K562 (cell line): ENCODE results near the gene NT5C3B. TPM values are rescaled to one million over a fixed set of nuclear protein-coding genes. Genes with fewer than 3 reads are reported as not detected.
A peak's percentile ranks its signal among the peaks of the same experiment; 100 is the strongest.

ENCODE experiments used
- ATAC-seq: fragments of 200-7000 bp; cut with Tn5 transposase; 3 replicates; pipeline ENCODE4 v1.9.1; 2020; ENCODE audit warnings: moderate library complexity
- BruUV-seq: library from RNA; stranded (reverse); fragments of 400-500 nt; replicated peaks from 2 replicates; lab custom pipeline; 2021; lab: Mats Ljungman, UMichigan
- CTCF ChIA-PET: fragments of 300-600 bp; formaldehyde crosslinking; extraction: SDS; loops from one replicate; lab custom pipeline; 2021; ENCODE audit warnings: low intra/inter-chr PET ratio; lab: Yijun Ruan, JAX
- POLR2A ChIA-PET: fragments of 300-600, 350-650 bp; sonication (Branson Sonifier 250); formaldehyde crosslinking; extraction: SDS; loops from one replicate; lab custom pipeline; 2021; ENCODE audit warnings: antibody characterized with exemption, inconsistent platforms; lab: Yijun Ruan, JAX
- DNase-seq, 4 experiments: peaks; one replicate each; pipeline versions ENCODE4 v3.0.0 to v3.0.0-alpha.2; 2011 to 2018; ENCODE audit warnings: low spot score in 3 of 4, mixed read lengths in 3 of 4; ENCODE audit errors: extremely low read depth in 1 of 4
- FAIRE-seq: peaks from 2 replicates; lab custom pipeline; 2011; peaks lifted over from hg19 to GRCh38; lab: Jason Lieb, UNC
- H2AFZ ChIP-seq: 2 replicates; pipeline ENCODE4 v1.6.0; 2011; ENCODE audit warnings: low read depth, low read length, control low read depth, inconsistent platforms
- H3K27ac ChIP-seq: fragments of 200-600 bp; 3 replicates; pipeline ENCODE4 v1.8.0; 2011; ENCODE audit warnings: low read depth, mild to moderate bottlenecking, control low read depth, inconsistent platforms, low read length, moderate library complexity, mixed read lengths; ENCODE audit errors: extremely low read depth
- H3K27me3 ChIP-seq, 2 experiments: fragments of 300-600 bp in 1 of 2; 2 replicates in 1 of 2; 3 replicates in 1 of 2; pipeline versions ENCODE4 v1.6.0 to v1.8.0; 2011; ENCODE audit warnings: inconsistent platforms in 2 of 2, low read length in 2 of 2, mild to moderate bottlenecking in 1 of 2, mixed read lengths in 1 of 2, moderate library complexity in 1 of 2; ENCODE audit not compliant: control insufficient read depth in 2 of 2, insufficient read depth in 2 of 2
- H3K36me3 ChIP-seq: fragments of 300-600 bp; 3 replicates; pipeline ENCODE4 v1.8.0; 2011; ENCODE audit warnings: mild to moderate bottlenecking, low read length, inconsistent platforms; ENCODE audit not compliant: control insufficient read depth, insufficient read depth
- H3K4me1 ChIP-seq, 2 experiments: fragments of 200-600 bp in 1 of 2; replicated peaks in 1 of 2; 2 replicates in 1 of 2; 3 replicates in 1 of 2; pipeline versions ENCODE4 v1.5.1 to v1.8.0; 2011; ENCODE audit warnings: inconsistent platforms in 2 of 2, low read length in 2 of 2, mild to moderate bottlenecking in 1 of 2, mixed read lengths in 1 of 2, moderate library complexity in 1 of 2; ENCODE audit not compliant: control insufficient read depth in 2 of 2, insufficient read depth in 2 of 2
- H3K4me2 ChIP-seq: 2 replicates; pipeline ENCODE4 v1.6.1; 2011; ENCODE audit warnings: low read length, control low read depth, inconsistent platforms, mixed read lengths; ENCODE audit not compliant: insufficient read depth
- H3K4me3 ChIP-seq: fragments of 200-600 bp; sonication (generic), shearing (Covaris generic); 2 replicates; pipeline ENCODE4 v1.5.1; 2016; ENCODE audit warnings: control low read depth, inconsistent platforms
- H3K79me2 ChIP-seq: fragments of 200-600 bp; 3 replicates; pipeline ENCODE4 v1.8.0; 2011; ENCODE audit warnings: low read length, inconsistent platforms; ENCODE audit not compliant: control insufficient read depth, insufficient read depth
- H3K9ac ChIP-seq, 2 experiments: 2 replicates each; pipeline versions ENCODE4 v1.6.0 to v1.6.1; 2011; ENCODE audit warnings: low read depth in 2 of 2, low read length in 2 of 2, control low read depth in 1 of 2, inconsistent platforms in 1 of 2, mild to moderate bottlenecking in 1 of 2, mixed read lengths in 1 of 2; ENCODE audit not compliant: insufficient read depth in 1 of 2
- H3K9me1 ChIP-seq: one replicate; pipeline ENCODE4 v1.6.0; 2011; ENCODE audit warnings: inconsistent platforms, mild to moderate bottlenecking, low read length, moderate library complexity; ENCODE audit not compliant: control insufficient read depth, insufficient read depth
- H3K9me3 ChIP-seq: replicated peaks from 2 replicates; pipeline ENCODE4 v1.5.1; 2011; ENCODE audit warnings: low read depth, low read length, inconsistent platforms; ENCODE audit not compliant: control insufficient read depth, insufficient read depth
- H4K20me1 ChIP-seq: replicated peaks from 2 replicates; pipeline ENCODE4 v1.6.1; 2011; ENCODE audit warnings: low read length, inconsistent platforms, mixed read lengths; ENCODE audit not compliant: control insufficient read depth, insufficient read depth
- ATF7 ChIP-seq: fragments of 450-650 bp; IDR thresholded peaks from 2 replicates; pipeline ENCODE4 v1.7.1; 2014; ENCODE audit warnings: mild to moderate bottlenecking, moderate library complexity
- JUND ChIP-seq, 2 experiments: IDR thresholded peaks; 2 replicates in 1 of 2; 3 replicates in 1 of 2; pipeline ENCODE4 v1.6.1; 2011; ENCODE audit warnings: borderline replicate concordance in 2 of 2, low read depth in 2 of 2, low read length in 2 of 2, improper control_type of control experiment in 1 of 2, missing biosample characterization in 1 of 2, missing genetic modification characterization in 1 of 2, missing genetic modification reagents in 1 of 2
- MYC ChIP-seq, 2 experiments: fragments of 250-450 bp in 1 of 2; sonication (Bioruptor Pico) in 1 of 2; IDR thresholded peaks; 2 replicates each; pipeline versions ENCODE4 v1.5.1 to v1.6.1; 2012 to 2021; ENCODE audit warnings: low read depth in 2 of 2, borderline replicate concordance in 1 of 2, improper control_type of control experiment in 1 of 2, low read length in 1 of 2, mild to moderate bottlenecking in 1 of 2, moderate library complexity in 1 of 2
- XRCC4 ChIP-seq: IDR thresholded peaks from one replicate; pipeline ENCODE4 v1.6.1; 2011; ENCODE audit not compliant: insufficient read depth, insufficient read length; ENCODE audit errors: extremely low read depth
- ZNF695 ChIP-seq: fragments of 450-650 bp; formaldehyde crosslinking; IDR thresholded peaks from 2 replicates; pipeline ENCODE4 v1.4.0; 2020; ENCODE audit warnings: mild to moderate bottlenecking, moderate library complexity
- WGBS: fragments of 100-300 bp; shearing (Covaris generic); methylation state at CpG from one replicate; pipeline ENCODE4 v1.1.6; 2016; ENCODE audit warnings: low coverage, mixed read lengths; ENCODE audit not compliant: insufficient coverage; ENCODE audit errors: missing lambda C conversion rate; 5-methylcytosine and 5-hydroxymethylcytosine counted together
- in situ Hi-C: fragments of 300-500 bp; cut with MboI; formaldehyde crosslinking; loops from 4 replicates; pipeline ENCODE4 v1.15.0; 2018; ENCODE audit warnings: inconsistent platforms, mixed read lengths
- intact Hi-C: fragments of 100-400 bp; cut with micrococcal nuclease; formaldehyde crosslinking; loops from 2 replicates; pipeline ENCODE4 v1.14.2; 2022
- polyA plus RNA-seq, 8 experiments: library from polyadenylated mRNA; depleted of rRNA in 4 of 8; stranded (reverse) in 5 of 8; unstranded in 3 of 8; fragments of >200 nt; fragmentation: Nextera tagmentation in 2 of 8; fragmentation: Illumina TruSeq in 1 of 8; extraction: Ambion mirVana in 2 of 8; extraction: Trizol in 1 of 8; gene quantifications; 2 replicates each; pipeline versions ENCODE4 v1.2.1 to v1.2.3, GENCODE V29; 2011 to 2014; ENCODE audit warnings: inconsistent platforms in 1 of 8, missing spikeins in 1 of 8
- total RNA-seq, 7 experiments: library from RNA; depleted of rRNA in 6 of 7; stranded (reverse); fragments of >200 nt in 6 of 7; fragmentation: Illumina TruSeq in 2 of 7; extraction: Trizol in 2 of 7; gene quantifications; 2 replicates each; pipeline versions ENCODE4 v1.2.1 to v1.2.3, GENCODE V29; 2011 to 2021; ENCODE audit warnings: low replicate concordance in 1 of 7
- TF ChIP-seq, protein P1 (sequence below): IDR thresholded peaks from 2 replicates; pipeline ENCODE4 v1.6.1; 2014; ENCODE audit warnings: antibody characterized with exemption
- TF ChIP-seq, protein P2 (sequence below): fragments of 450-650 bp; IDR thresholded peaks from 2 replicates; pipeline ENCODE4 v1.6.1; 2016; ENCODE audit warnings: mild to moderate bottlenecking, moderate library complexity

NT5C3B gene
- total and polyA plus RNA-seq, 9 of the 15 experiments (the other 6 are each of a cell fraction or from before 2014, with no cell fraction given): 2.0 to 166 (median 85.0) TPM

DNA sequence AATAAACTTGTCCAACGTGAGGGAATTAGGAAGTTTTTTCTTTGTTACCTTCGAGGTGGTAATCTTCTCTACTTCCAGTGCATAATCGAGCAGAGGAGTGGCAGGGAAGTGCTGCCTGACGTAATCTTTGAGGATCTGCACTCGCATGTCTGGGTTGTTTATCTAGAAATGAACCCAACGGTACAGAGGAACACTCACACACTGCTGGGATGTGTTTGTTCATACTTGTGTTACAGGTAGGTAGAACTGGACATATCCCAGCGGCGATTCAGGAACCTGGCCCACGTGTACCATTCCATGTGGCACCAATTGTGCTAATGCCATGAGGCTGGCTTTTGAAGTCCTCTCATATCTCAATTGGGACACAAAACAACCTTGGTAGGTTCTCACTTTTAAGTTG lies 33.4 kb upstream of the NT5C3B start:
- Histone ChIP-seq H3K27me3 (no peaks in the 10 kb centered on the region), H3K9me3 (no peaks in the 10 kb centered on the region), H3K79me2 (peaks cover 7% of the 10 kb centered on the region), H3K9me1 (peaks cover 4% of the 10 kb centered on the region), H3K36me3 (peaks cover 72% of the 10 kb centered on the region; the same call in 2 of the 3 replicates), H3K4me2 (no peak overlapping the region), H3K27ac (peak overlapping the region; percentile 15; the same call in 2 of the 3 replicates), H3K4me3 (no peak overlapping the region), H2AFZ (no peak overlapping the region), H4K20me1 (no peaks in the 10 kb centered on the region), H3K4me1 (peaks cover 11 to 14% of the 10 kb centered on the region in 2 experiments; a peak in 4 of 5 replicates), H3K9ac (no peak overlapping the region; a peak in 1 of 4 replicates)
- BruUV-seq: no TSS peak
- 46% methylated on average over 9 of the region's 9 CpGs for WGBS
- no peak for ATAC-seq
- POLR2A ChIA-PET: interaction anchor here (0.7 to 1.2 kb wide), 5 partner anchors 12 to 105 kb away, joined by 3 to 6 read pairs (median 3); no protein-coding TSS in a partner anchor
- in situ Hi-C loops (no loop called here), intact Hi-C loops (no loop called here)
- no peak for FAIRE-seq
- no peak for DNase-seq
- CTCF ChIA-PET: no interaction called here
- TF ChIP-seq MYC (IDR thresholded peaks at IDR 0.05; ENCODE audit: low read depth, low read length): 0 out of 2 replicates have a peak, but pooled peaks have one; percentile 20
- TF ChIP-seq MYC (CRISPR knock-in tag; IDR thresholded peaks at IDR 0.05; ENCODE audit: borderline replicate concordance, low read depth): no peak
- TF ChIP-seq, protein P1, sequence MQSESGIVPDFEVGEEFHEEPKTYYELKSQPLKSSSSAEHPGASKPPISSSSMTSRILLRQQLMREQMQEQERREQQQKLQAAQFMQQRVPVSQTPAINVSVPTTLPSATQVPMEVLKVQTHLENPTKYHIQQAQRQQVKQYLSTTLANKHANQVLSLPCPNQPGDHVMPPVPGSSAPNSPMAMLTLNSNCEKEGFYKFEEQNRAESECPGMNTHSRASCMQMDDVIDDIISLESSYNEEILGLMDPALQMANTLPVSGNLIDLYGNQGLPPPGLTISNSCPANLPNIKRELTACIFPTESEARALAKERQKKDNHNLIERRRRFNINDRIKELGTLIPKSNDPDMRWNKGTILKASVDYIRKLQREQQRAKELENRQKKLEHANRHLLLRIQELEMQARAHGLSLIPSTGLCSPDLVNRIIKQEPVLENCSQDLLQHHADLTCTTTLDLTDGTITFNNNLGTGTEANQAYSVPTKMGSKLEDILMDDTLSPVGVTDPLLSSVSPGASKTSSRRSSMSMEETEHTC: no peak
- TF ChIP-seq XRCC4: no peak
- TF ChIP-seq ATF7: peak; percentile 74
- TF ChIP-seq, protein P2, sequence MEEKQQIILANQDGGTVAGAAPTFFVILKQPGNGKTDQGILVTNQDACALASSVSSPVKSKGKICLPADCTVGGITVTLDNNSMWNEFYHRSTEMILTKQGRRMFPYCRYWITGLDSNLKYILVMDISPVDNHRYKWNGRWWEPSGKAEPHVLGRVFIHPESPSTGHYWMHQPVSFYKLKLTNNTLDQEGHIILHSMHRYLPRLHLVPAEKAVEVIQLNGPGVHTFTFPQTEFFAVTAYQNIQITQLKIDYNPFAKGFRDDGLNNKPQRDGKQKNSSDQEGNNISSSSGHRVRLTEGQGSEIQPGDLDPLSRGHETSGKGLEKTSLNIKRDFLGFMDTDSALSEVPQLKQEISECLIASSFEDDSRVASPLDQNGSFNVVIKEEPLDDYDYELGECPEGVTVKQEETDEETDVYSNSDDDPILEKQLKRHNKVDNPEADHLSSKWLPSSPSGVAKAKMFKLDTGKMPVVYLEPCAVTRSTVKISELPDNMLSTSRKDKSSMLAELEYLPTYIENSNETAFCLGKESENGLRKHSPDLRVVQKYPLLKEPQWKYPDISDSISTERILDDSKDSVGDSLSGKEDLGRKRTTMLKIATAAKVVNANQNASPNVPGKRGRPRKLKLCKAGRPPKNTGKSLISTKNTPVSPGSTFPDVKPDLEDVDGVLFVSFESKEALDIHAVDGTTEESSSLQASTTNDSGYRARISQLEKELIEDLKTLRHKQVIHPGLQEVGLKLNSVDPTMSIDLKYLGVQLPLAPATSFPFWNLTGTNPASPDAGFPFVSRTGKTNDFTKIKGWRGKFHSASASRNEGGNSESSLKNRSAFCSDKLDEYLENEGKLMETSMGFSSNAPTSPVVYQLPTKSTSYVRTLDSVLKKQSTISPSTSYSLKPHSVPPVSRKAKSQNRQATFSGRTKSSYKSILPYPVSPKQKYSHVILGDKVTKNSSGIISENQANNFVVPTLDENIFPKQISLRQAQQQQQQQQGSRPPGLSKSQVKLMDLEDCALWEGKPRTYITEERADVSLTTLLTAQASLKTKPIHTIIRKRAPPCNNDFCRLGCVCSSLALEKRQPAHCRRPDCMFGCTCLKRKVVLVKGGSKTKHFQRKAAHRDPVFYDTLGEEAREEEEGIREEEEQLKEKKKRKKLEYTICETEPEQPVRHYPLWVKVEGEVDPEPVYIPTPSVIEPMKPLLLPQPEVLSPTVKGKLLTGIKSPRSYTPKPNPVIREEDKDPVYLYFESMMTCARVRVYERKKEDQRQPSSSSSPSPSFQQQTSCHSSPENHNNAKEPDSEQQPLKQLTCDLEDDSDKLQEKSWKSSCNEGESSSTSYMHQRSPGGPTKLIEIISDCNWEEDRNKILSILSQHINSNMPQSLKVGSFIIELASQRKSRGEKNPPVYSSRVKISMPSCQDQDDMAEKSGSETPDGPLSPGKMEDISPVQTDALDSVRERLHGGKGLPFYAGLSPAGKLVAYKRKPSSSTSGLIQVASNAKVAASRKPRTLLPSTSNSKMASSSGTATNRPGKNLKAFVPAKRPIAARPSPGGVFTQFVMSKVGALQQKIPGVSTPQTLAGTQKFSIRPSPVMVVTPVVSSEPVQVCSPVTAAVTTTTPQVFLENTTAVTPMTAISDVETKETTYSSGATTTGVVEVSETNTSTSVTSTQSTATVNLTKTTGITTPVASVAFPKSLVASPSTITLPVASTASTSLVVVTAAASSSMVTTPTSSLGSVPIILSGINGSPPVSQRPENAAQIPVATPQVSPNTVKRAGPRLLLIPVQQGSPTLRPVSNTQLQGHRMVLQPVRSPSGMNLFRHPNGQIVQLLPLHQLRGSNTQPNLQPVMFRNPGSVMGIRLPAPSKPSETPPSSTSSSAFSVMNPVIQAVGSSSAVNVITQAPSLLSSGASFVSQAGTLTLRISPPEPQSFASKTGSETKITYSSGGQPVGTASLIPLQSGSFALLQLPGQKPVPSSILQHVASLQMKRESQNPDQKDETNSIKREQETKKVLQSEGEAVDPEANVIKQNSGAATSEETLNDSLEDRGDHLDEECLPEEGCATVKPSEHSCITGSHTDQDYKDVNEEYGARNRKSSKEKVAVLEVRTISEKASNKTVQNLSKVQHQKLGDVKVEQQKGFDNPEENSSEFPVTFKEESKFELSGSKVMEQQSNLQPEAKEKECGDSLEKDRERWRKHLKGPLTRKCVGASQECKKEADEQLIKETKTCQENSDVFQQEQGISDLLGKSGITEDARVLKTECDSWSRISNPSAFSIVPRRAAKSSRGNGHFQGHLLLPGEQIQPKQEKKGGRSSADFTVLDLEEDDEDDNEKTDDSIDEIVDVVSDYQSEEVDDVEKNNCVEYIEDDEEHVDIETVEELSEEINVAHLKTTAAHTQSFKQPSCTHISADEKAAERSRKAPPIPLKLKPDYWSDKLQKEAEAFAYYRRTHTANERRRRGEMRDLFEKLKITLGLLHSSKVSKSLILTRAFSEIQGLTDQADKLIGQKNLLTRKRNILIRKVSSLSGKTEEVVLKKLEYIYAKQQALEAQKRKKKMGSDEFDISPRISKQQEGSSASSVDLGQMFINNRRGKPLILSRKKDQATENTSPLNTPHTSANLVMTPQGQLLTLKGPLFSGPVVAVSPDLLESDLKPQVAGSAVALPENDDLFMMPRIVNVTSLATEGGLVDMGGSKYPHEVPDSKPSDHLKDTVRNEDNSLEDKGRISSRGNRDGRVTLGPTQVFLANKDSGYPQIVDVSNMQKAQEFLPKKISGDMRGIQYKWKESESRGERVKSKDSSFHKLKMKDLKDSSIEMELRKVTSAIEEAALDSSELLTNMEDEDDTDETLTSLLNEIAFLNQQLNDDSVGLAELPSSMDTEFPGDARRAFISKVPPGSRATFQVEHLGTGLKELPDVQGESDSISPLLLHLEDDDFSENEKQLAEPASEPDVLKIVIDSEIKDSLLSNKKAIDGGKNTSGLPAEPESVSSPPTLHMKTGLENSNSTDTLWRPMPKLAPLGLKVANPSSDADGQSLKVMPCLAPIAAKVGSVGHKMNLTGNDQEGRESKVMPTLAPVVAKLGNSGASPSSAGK: peak; percentile 21; the same call in 1 of the 2 replicates
- no peak for TF ChIP-seq ZNF695 (CRISPR knock-in tag)
- TF ChIP-seq JUND (IDR thresholded peaks at IDR 0.05; ENCODE audit: borderline replicate concordance, low read depth, low read length): peak; percentile 59; the same call in 1 of the 2 replicates
- TF ChIP-seq JUND (tag; IDR thresholded peaks at IDR 0.05; ENCODE audit: borderline replicate concordance, low read depth, low read length): peak; percentile 58; the same call in 1 of the 3 replicates
